PC-3 (cell line): Measurements from ENCODE around the gene UBAP2L. TPM values are rescaled to one million over a fixed set of nuclear protein-coding genes. Genes with fewer than 3 reads are reported as not detected.
A peak's percentile ranks its signal among the peaks of the same experiment; 100 is the strongest.

Experiments
- ATAC-seq: fragments of 200-7000 bp; cut with Tn5 transposase; 2 replicates; pipeline ENCODE4 v1.9.1; 2020; ENCODE audit warnings: mild to moderate bottlenecking, moderate library complexity
- Bru-seq: library from RNA; stranded (reverse); fragments of 400-500 nt; gene quantifications from one replicate; lab custom pipeline; 2021; lab: Mats Ljungman, UMichigan
- BruChase-seq, 2 experiments: library from RNA; stranded (reverse); fragments of 400-500 nt; gene quantifications; one replicate each; lab custom pipeline; 2021; lab: Mats Ljungman, UMichigan
- BruUV-seq: library from RNA; stranded (reverse); fragments of 400-500 nt; replicated peaks from 2 replicates; lab custom pipeline; 2021; lab: Mats Ljungman, UMichigan
- CTCF ChIA-PET: fragments of 300-600 bp; sonication (Branson Sonifier 250); formaldehyde crosslinking; loops from one replicate; lab custom pipeline; 2022; ENCODE audit warnings: antibody characterized with exemption; lab: Charles Lee
- POLR2A ChIA-PET: fragments of 300-600 bp; sonication (Branson Sonifier 250); formaldehyde crosslinking; loops from one replicate; lab custom pipeline; 2022; ENCODE audit warnings: antibody characterized with exemption; ENCODE audit not compliant: unreplicated experiment; lab: Charles Lee
- DNase-seq: peaks from one replicate; pipeline ENCODE4 v3.0.0-alpha.2; 2015
- H2AFZ ChIP-seq: fragments of 300-600 bp; sonication (generic); 2 replicates; pipeline ENCODE4 v1.6.0; 2016; ENCODE audit warnings: antibody characterized with exemption, low read length
- H3F3A ChIP-seq: fragments of 300-600 bp; sonication (generic); one replicate; pipeline ENCODE4 v1.6.0; 2017; ENCODE audit warnings: antibody characterized with exemption, low read length, control low read depth, mild to moderate bottlenecking; ENCODE audit not compliant: unreplicated experiment
- H3K27ac ChIP-seq: fragments of 300-600 bp; sonication (generic); 2 replicates; pipeline ENCODE4 v1.5.1; 2016; ENCODE audit warnings: mild to moderate bottlenecking, low read length
- H3K27me3 ChIP-seq: fragments of 300-600 bp; sonication (generic); 2 replicates; pipeline ENCODE4 v1.6.1; 2016; ENCODE audit warnings: low read length, mixed read lengths
- H3K36me3 ChIP-seq: fragments of 300-600 bp; sonication (generic); 2 replicates; pipeline ENCODE4 v1.6.1; 2016; ENCODE audit warnings: low read depth, mixed run types, low read length, mixed read lengths
- H3K4me1 ChIP-seq: fragments of 300-600 bp; sonication (generic); 2 replicates; pipeline ENCODE4 v1.5.1; 2016; ENCODE audit warnings: low read length; ENCODE audit not compliant: insufficient read depth
- H3K4me2 ChIP-seq: fragments of 300-600 bp; sonication (generic); 2 replicates; pipeline ENCODE4 v1.6.0; 2016; ENCODE audit warnings: low read length
- H3K4me3 ChIP-seq: fragments of 300-600 bp; sonication (generic); 2 replicates; pipeline ENCODE4 v1.5.1; 2016; ENCODE audit warnings: mild to moderate bottlenecking, low read length, mixed read lengths
- H3K79me2 ChIP-seq: fragments of 300-600 bp; sonication (generic); 2 replicates; pipeline ENCODE4 v1.6.1; 2017; ENCODE audit warnings: low read length, mixed read lengths
- H3K9ac ChIP-seq: fragments of 300-600 bp; sonication (generic); 2 replicates; pipeline ENCODE4 v1.6.0; 2016; ENCODE audit warnings: mild to moderate bottlenecking, low read length
- H3K9me2 ChIP-seq: fragments of 300-600 bp; sonication (generic); replicated peaks from 2 replicates; pipeline ENCODE4 v1.6.1; 2016; ENCODE audit warnings: mixed run types, low read length, mixed read lengths
- H3K9me3 ChIP-seq: fragments of 300-600 bp; sonication (generic); 2 replicates; pipeline ENCODE4 v1.6.1; 2016; ENCODE audit warnings: low read length, mixed read lengths
- H4K20me1 ChIP-seq: fragments of 300-600 bp; sonication (generic); 2 replicates; pipeline ENCODE4 v1.6.1; 2016; ENCODE audit warnings: low read length, mixed read lengths
- CTCF ChIP-seq: fragments of 300-600 bp; sonication (generic); conservative IDR thresholded peaks from 2 replicates; pipeline ENCODE4 v1.5.1; 2017; ENCODE audit warnings: antibody characterized with exemption, low read depth, mild to moderate bottlenecking, low read length
- EZH2 ChIP-seq: fragments of 300-600 bp; sonication (generic); IDR thresholded peaks from one replicate; pipeline ENCODE4 v1.6.1; 2017; ENCODE audit warnings: antibody characterized with exemption, mild to moderate bottlenecking, low read length; ENCODE audit not compliant: unreplicated experiment
- EZH2phosphoT487 ChIP-seq: fragments of 300-600 bp; sonication (generic); IDR thresholded peaks from 2 replicates; pipeline ENCODE4 v1.6.1; 2018; ENCODE audit warnings: mild to moderate bottlenecking, antibody characterized with exemption, low read length, borderline replicate concordance
- intact Hi-C: fragments of 100-400 bp; cut with micrococcal nuclease; formaldehyde crosslinking; loops from 2 replicates; pipeline ENCODE4 v1.9.0; 2023
- long read RNA-seq: library from polyadenylated mRNA; unstranded; transcript quantifications from one replicate; pipeline ENCODE4 v2.0.0, GENCODE V29; 2021; ENCODE audit not compliant: unreplicated experiment
- total RNA-seq: library from RNA; depleted of rRNA; stranded (reverse); fragments of >200 nt; gene quantifications from 2 replicates; pipeline ENCODE4 v1.2.3, GENCODE V29; 2014; rRNA removed

The UBAP2L gene, protein sequence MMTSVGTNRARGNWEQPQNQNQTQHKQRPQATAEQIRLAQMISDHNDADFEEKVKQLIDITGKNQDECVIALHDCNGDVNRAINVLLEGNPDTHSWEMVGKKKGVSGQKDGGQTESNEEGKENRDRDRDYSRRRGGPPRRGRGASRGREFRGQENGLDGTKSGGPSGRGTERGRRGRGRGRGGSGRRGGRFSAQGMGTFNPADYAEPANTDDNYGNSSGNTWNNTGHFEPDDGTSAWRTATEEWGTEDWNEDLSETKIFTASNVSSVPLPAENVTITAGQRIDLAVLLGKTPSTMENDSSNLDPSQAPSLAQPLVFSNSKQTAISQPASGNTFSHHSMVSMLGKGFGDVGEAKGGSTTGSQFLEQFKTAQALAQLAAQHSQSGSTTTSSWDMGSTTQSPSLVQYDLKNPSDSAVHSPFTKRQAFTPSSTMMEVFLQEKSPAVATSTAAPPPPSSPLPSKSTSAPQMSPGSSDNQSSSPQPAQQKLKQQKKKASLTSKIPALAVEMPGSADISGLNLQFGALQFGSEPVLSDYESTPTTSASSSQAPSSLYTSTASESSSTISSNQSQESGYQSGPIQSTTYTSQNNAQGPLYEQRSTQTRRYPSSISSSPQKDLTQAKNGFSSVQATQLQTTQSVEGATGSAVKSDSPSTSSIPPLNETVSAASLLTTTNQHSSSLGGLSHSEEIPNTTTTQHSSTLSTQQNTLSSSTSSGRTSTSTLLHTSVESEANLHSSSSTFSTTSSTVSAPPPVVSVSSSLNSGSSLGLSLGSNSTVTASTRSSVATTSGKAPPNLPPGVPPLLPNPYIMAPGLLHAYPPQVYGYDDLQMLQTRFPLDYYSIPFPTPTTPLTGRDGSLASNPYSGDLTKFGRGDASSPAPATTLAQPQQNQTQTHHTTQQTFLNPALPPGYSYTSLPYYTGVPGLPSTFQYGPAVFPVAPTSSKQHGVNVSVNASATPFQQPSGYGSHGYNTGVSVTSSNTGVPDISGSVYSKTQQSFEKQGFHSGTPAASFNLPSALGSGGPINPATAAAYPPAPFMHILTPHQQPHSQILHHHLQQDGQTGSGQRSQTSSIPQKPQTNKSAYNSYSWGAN
- total RNA-seq (128 and 193 TPM in 2 replicates), Bru-seq, nascent RNA (percentile 96 among the genes with signal in this experiment), BruChase-seq, experiment 1, labeled RNA remaining after a 6-hour chase (percentile 96 among the genes with signal in this experiment), BruChase-seq, experiment 2, labeled RNA remaining after a 2-hour chase (percentile 97 among the genes with signal in this experiment)
- long read RNA-seq, partial matches to known transcripts = 40 of 133 reads
- long read RNA-seq, other reads (novel, unspliced or antisense) = 88 of 133 reads

DNA sequence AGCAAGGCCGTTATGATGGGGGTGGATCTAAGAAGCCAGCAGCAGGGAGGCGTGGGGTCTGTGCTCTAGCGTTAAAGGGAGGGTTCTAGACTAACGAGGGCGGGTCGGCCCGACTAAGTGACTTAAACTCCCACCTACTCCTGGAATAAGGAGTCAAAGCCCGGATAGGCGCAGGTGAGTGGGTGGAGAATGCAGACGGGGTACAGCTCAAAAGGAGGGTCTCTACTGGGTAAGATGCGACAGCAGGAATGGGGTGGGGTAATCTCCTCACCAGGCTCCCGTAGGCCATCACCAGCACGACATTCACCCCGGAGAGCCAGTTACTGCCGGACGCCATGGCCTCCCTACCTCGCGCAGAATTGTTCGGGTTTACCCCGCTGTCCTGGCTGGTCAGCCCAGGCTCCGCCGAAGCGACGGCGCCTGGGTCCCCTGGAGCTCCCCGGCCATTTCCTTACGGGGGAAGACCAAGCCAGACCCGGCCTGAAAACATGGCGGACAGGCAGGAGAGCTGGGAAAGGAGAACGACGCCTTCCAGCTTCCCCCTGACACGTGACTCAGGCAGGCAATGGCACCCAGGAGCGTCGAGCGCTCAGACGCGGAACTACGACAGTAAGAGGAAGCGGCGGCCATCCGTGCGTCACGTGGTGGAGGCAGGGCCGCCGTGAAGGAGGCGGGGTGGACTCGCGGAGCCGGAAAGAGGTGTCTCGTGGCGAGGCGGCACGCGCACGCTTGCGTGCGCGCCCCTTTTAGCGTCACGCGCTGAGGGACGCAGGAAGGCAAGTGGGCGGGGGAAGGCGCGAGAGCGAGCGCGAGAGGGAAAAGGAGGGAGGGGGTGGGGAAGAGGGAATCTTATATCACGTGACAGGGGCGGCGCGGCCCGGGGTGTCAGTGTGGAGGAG is at the start of gene UBAP2L:
TSS of gene UBAP2L (plus strand) at position 885 of the 899 bp plus-strand sequence. CDS start 4,169 bp downstream, outside the sequence.
- CTCF ChIA-PET = interaction anchor here (1.3 kb wide), 1 partner anchor 21 kb away, joined by 4 read pairs; no protein-coding TSS in a partner anchor
- H4K20me1 ChIP-seq = peaks cover 34% of the 10 kb centered on the region

GRCh38 chr1:154171223-154171583 is 49.6 kb upstream of the UBAP2L start:
- no peaks in the 10 kb centered on the region for H3K9me3 ChIP-seq
- DNase-seq = no peak
- peaks cover 26% of the 10 kb centered on the region for H4K20me1 ChIP-seq
- no peak overlapping the region for H3K9ac ChIP-seq
- intact Hi-C loops = no loop called here
- peaks cover 27% of the 10 kb centered on the region for H3K79me2 ChIP-seq
- H3K27ac ChIP-seq = no peak overlapping the region
- ChIA-PET CTCF (no interaction called here), POLR2A (no interaction called here)
- TF ChIP-seq EZH2phosphoT487 (no peak), CTCF (no peak), EZH2 (no peak)
- H3K36me3 ChIP-seq = peaks cover 80% of the 10 kb centered on the region
- no peaks in the 10 kb centered on the region for H3K27me3 ChIP-seq
- H3K4me3 ChIP-seq = no peak overlapping the region
- no peak overlapping the region for H2AFZ ChIP-seq
- BruUV-seq = no TSS peak
- ATAC-seq = no peak
- no peaks in the 10 kb centered on the region for H3K9me2 ChIP-seq
- H3F3A ChIP-seq = no peaks in the 10 kb centered on the region
- H3K4me1 ChIP-seq = no peaks in the 10 kb centered on the region
- no peak overlapping the region for H3K4me2 ChIP-seq

More for the DNA sequence above, at the start of gene UBAP2L:
- peak within 1 kb of the TSS; percentile 92 for H3K27ac ChIP-seq
- H2AFZ ChIP-seq = peak within 1 kb of the TSS; percentile 72
- BruUV-seq = TSS peak; percentile 66
- no peak for TF ChIP-seq EZH2
- TF ChIP-seq EZH2phosphoT487 = no peak
- TF ChIP-seq CTCF = no peak
- H3K9ac ChIP-seq = peak within 1 kb of the TSS; percentile 99
- no peaks in the 10 kb centered on the region for H3K27me3 ChIP-seq
- H3K79me2 ChIP-seq = peaks cover 95% of the 10 kb centered on the region
- H3K4me3 ChIP-seq = peak within 1 kb of the TSS; percentile 84
- peak within 1 kb of the TSS; percentile 91 for H3K4me2 ChIP-seq
- peaks cover 26% of the 10 kb centered on the region for H3K36me3 ChIP-seq
- no peaks in the 10 kb centered on the region for H3K9me2 ChIP-seq
- no peaks in the 10 kb centered on the region for H3K9me3 ChIP-seq
- DNase-seq (peak; percentile 100), ATAC-seq (peak; percentile 94)
- H3F3A ChIP-seq = no peaks in the 10 kb centered on the region
- intact Hi-C loops = loop anchor here (1.0 kb wide), 2 partner anchors 21 to 38 kb away; no protein-coding TSS in a partner anchor
- POLR2A ChIA-PET = interaction anchor here (0.6 to 1.0 kb wide), 2 partner anchors 21 to 256 kb away, joined by 3 to 5 read pairs; no protein-coding TSS in a partner anchor
- peaks cover 41% of the 10 kb centered on the region for H3K4me1 ChIP-seq
